Transverse colon (tissue), 3 donors: ENCODE measurements around the gene MSI2.

Source experiments
- EP300 ChIP-seq: sonication (generic); formaldehyde crosslinking; IDR thresholded peaks from one replicate; pipeline ENCODE4 v1.6.1; 2017; ENCODE audit warnings: antibody characterized with exemption, low read depth
- POLR2A ChIP-seq: fragments of 450-650 bp; IDR thresholded peaks from one replicate; pipeline ENCODE4 v1.6.1; 2016; ENCODE audit warnings: antibody characterized with exemption, mild to moderate bottlenecking, moderate library complexity
- TF ChIP-seq, protein P1 (sequence below), 5 experiments: fragments of 200-600 bp in 3 of 5; fragments of 450-650 bp in 2 of 5; sonication (generic) in 3 of 5; IDR thresholded peaks; 1 replicate in 2 of 5; 2 replicates in 3 of 5; pipeline ENCODE4 v1.5.1; 2016 to 2017; ENCODE audit warnings: antibody characterized with exemption in 5 of 5, inconsistent platforms in 3 of 5, mild to moderate bottlenecking in 2 of 5, moderate library complexity in 1 of 5

DNA sequence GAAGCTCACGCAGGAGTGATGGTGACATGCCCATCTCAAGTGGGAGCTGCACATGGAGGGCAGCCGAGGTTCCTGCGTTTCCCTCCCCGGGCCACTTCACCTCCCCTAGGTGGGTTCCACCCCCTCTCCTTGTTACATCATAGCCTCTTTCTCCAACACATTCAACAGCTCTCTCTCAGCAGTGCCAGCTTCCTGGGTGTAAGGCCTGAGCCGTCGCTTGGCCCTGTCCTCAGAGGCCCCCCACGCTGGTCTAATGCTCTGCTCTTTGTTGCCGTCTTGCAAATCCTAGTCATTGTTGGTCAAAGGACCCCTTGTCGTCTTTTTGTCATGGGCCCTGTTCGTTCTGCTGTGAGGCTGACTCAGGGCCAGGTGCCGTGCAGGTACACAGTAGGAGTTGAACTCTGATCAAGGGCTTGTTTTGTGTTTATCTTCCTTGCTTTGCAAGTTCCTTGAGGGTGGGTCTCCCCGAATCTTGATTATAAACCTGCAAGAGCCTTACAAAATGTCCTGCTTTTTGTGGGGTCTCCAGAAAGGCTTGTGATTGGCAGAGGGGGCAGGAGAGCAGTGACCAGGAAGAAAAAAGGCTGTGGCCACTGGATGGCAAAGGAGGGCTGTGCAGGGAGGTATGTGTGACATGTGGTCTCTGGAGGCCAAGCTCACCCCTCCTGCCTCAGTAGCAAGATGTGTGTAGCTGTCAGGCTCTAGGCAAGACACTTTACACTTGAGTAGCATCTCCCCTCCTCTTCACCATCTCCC is 352.2 kb downstream of the MSI2 start:
- TF ChIP-seq POLR2A (no peak), EP300 (no peak)
- TF ChIP-seq, protein P1, sequence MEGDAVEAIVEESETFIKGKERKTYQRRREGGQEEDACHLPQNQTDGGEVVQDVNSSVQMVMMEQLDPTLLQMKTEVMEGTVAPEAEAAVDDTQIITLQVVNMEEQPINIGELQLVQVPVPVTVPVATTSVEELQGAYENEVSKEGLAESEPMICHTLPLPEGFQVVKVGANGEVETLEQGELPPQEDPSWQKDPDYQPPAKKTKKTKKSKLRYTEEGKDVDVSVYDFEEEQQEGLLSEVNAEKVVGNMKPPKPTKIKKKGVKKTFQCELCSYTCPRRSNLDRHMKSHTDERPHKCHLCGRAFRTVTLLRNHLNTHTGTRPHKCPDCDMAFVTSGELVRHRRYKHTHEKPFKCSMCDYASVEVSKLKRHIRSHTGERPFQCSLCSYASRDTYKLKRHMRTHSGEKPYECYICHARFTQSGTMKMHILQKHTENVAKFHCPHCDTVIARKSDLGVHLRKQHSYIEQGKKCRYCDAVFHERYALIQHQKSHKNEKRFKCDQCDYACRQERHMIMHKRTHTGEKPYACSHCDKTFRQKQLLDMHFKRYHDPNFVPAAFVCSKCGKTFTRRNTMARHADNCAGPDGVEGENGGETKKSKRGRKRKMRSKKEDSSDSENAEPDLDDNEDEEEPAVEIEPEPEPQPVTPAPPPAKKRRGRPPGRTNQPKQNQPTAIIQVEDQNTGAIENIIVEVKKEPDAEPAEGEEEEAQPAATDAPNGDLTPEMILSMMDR (IDR thresholded peaks at IDR 0.05), result no peak
